Right atrium auricular region (tissue), 2 donors: Measurements from ENCODE around the gene PPP6R1. TPM values are rescaled to one million over a fixed set of nuclear protein-coding genes. Genes with fewer than 3 reads are reported as not detected.
"Not testable (repeated sequence)": the region's sequence is repeated elsewhere in the genome, so short reads cannot be mapped to it uniquely, and the experiment has no call there.

Source experiments
- DNase-seq: peaks from one replicate; pipeline ENCODE4 v3.0.0-alpha.2; 2019; ENCODE audit warnings: low spot score
- H3K27ac ChIP-seq, 2 donors: fragments of 200-600 bp; sonication (generic); 1 replicate in 1 of 2; 2 replicates in 1 of 2; pipeline ENCODE4 v1.5.1; 2016 to 2019
- H3K27me3 ChIP-seq, 2 donors: fragments of 200-600 bp; sonication (generic); one replicate each; pipeline versions ENCODE4 v1.5.1 to v1.6.0; 2017 to 2019
- H3K36me3 ChIP-seq: fragments of 200-600 bp; sonication (generic); one replicate; pipeline ENCODE4 v1.5.1; 2016
- H3K4me1 ChIP-seq, 2 donors: fragments of 200-600 bp; sonication (generic); one replicate each; pipeline versions ENCODE4 v1.5.1 to v1.6.0; 2017 to 2019
- H3K4me3 ChIP-seq, 2 donors: fragments of 200-600 bp; sonication (generic); 1 replicate in 1 of 2; 2 replicates in 1 of 2; pipeline ENCODE4 v1.5.1; 2017 to 2019; ENCODE audit warnings: mild to moderate bottlenecking in 1 of 2, moderate library complexity in 1 of 2
- H3K9me3 ChIP-seq, 2 donors: fragments of 200-600 bp; sonication (generic); one replicate each; pipeline ENCODE4 v1.5.1; 2019
- CTCF ChIP-seq, 2 donors: fragments of 200-600 bp; sonication (generic); IDR thresholded peaks; one replicate each; pipeline ENCODE4 v1.5.1; 2019; ENCODE audit warnings: antibody characterized with exemption in 2 of 2
- total RNA-seq, 2 donors: library from RNA; depleted of rRNA; stranded (reverse); fragments of >200 nt; gene quantifications; one replicate each; pipeline ENCODE4 v1.1.0, GENCODE V29; 2016

The PPP6R1 gene
- total RNA-seq, 2 donors from 2014 or later = 28.7 to 35.5 TPM

GRCh38 chr19:55212447-55212846 lies 46.4 kb downstream of the PPP6R1 start:
- no peaks in the 10 kb centered on the region for H3K36me3 ChIP-seq
- no peak overlapping the region for H3K4me3 ChIP-seq
- no peak for TF ChIP-seq CTCF (IDR thresholded peaks at IDR 0.05)
- DNase-seq = no peak
- peaks cover 0 to 4% of the 10 kb centered on the region in 2 donors for H3K9me3 ChIP-seq
- peaks cover 0 to 27% of the 10 kb centered on the region in 2 donors for H3K4me1 ChIP-seq
- H3K27me3 ChIP-seq = no peaks in the 10 kb centered on the region
- no peak overlapping the region for H3K27ac ChIP-seq

- H3K27ac ChIP-seq = peak overlapping the region; percentile 35 to 60
- no peak for DNase-seq
- TF ChIP-seq CTCF (IDR thresholded peaks at IDR 0.05) = no peak
Measured at GRCh38 chr19:55209693-55210472, 48.9 kb downstream of the PPP6R1 start.

GRCh38 chr19:55208880-55209692 lies 49.7 kb downstream of the PPP6R1 start, which contains the start of gene PTPRH:
Gene PTPRH, minus strand, starts transcription at chr19:55209501. Its CDS starts 68 bp downstream, at chr19:55209433.
- peaks cover 0 to 4% of the 10 kb centered on the region in 2 donors for H3K9me3 ChIP-seq
- H3K27me3 ChIP-seq = no peaks in the 10 kb centered on the region
- DNase-seq = no peak
- no peaks in the 10 kb centered on the region for H3K36me3 ChIP-seq
- TF ChIP-seq CTCF (IDR thresholded peaks at IDR 0.05) = no peak
- H3K4me1 ChIP-seq = peaks cover 0 to 22% of the 10 kb centered on the region in 2 donors
- H3K27ac ChIP-seq = peak within 1 kb of the TSS; percentile 35 to 60
- H3K4me3 ChIP-seq = no peak within 1 kb of the TSS

More at GRCh38 chr19:55209693-55210472, 48.9 kb downstream of the PPP6R1 start:
- peaks cover 0 to 22% of the 10 kb centered on the region in 2 donors for H3K4me1 ChIP-seq
- H3K4me3 ChIP-seq = no peak overlapping the region
- no peaks in the 10 kb centered on the region for H3K27me3 ChIP-seq
- no peaks in the 10 kb centered on the region for H3K36me3 ChIP-seq
- peaks cover 0 to 4% of the 10 kb centered on the region in 2 donors for H3K9me3 ChIP-seq

- Histone ChIP-seq H3K9me3 (no peaks in the 10 kb centered on the region), H3K27ac (peak overlapping the region in 1 of 2 donors; percentile 27), H3K4me1 (peaks cover 0 to 22% of the 10 kb centered on the region in 2 donors), H3K36me3 (no peaks in the 10 kb centered on the region), H3K27me3 (no peaks in the 10 kb centered on the region), H3K4me3 (peak overlapping the region in 1 of 2 donors; percentile 31)
- no peak for TF ChIP-seq CTCF (IDR thresholded peaks at IDR 0.05)
- DNase-seq = peak; percentile 89
Measured at GRCh38 chr19:55206664-55207500, 51.9 kb downstream of the PPP6R1 start.

- not testable (repeated sequence) for H3K9me3 ChIP-seq, H3K4me3 ChIP-seq, DNase-seq, H3K36me3 ChIP-seq, H3K27ac ChIP-seq, H3K4me1 ChIP-seq, H3K27me3 ChIP-seq
Measured at GRCh38 chr19:55202199-55202598, 56.6 kb downstream of the PPP6R1 start.
